ENCODE results near the gene KCNQ1. TPM values are rescaled to one million over a fixed set of nuclear protein-coding genes. Genes with fewer than 3 reads are reported as not detected.

Gene KCNQ1
- total and polyA plus RNA-seq, 9 of the 15 experiments (the other 6 are each of a cell fraction or from before 2014, with no cell fraction given) = 0.44 TPM; not detected in 8

DNA sequence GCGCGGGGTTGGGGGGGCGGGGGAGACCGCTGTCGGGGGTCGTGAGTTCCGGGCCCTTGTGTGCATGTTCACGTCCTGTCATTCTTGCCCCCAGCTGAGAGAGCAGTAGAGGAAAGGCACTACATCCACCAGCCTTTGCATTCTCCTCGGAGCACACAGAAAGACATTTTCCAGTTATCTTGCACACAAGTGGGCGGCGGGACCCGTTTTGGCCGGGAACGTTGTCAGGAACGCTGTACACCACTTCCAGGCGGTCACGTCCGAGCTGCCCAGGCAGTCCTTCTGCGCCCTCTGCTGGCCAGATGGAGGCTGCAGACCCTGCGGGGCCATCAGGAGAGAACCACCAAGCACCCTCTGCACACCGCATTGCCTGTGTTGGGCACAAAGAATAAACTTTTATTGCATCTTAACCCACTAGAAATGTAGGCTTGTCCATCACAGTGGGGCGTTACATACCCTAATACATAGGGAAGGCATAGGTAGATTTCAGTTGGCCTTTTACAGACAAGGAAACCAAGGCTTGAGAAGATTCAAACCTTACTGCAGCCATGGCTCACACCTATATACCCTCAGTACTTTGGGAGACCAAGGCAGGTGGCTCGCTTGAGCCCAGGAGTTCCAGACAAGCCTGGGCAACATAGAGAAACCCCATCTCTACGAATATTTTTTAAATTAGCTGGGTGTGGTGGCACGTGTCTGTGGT is 443.6 kb downstream of the KCNQ1 start (continued):
- no peak for TF ChIP-seq GTF2A2 (tag; IDR thresholded peaks at IDR 0.05)
- TF ChIP-seq RBM15 (IDR thresholded peaks at IDR 0.05; ENCODE audit: insufficient read depth, low read length) = no peak
- TF ChIP-seq, protein P1, sequence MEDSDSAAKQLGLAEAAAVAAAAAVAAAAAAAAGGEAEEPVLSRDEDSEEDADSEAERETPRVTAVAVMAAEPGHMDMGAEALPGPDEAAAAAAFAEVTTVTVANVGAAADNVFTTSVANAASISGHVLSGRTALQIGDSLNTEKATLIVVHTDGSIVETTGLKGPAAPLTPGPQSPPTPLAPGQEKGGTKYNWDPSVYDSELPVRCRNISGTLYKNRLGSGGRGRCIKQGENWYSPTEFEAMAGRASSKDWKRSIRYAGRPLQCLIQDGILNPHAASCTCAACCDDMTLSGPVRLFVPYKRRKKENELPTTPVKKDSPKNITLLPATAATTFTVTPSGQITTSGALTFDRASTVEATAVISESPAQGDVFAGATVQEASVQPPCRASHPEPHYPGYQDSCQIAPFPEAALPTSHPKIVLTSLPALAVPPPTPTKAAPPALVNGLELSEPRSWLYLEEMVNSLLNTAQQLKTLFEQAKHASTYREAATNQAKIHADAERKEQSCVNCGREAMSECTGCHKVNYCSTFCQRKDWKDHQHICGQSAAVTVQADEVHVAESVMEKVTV (CRISPR knock-in tag; IDR thresholded peaks at IDR 0.05) = peak; percentile 97
- TF ChIP-seq, protein P2, sequence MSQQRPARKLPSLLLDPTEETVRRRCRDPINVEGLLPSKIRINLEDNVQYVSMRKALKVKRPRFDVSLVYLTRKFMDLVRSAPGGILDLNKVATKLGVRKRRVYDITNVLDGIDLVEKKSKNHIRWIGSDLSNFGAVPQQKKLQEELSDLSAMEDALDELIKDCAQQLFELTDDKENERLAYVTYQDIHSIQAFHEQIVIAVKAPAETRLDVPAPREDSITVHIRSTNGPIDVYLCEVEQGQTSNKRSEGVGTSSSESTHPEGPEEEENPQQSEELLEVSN (IDR thresholded peaks at IDR 0.05; ENCODE audit: borderline replicate concordance in 1 of 2, extremely low read depth in 1 of 2, insufficient read depth in 1 of 2, insufficient read length in 1 of 2, low read depth in 1 of 2, low read length in 1 of 2, poor library complexity in 1 of 2, severe bottlenecking in 1 of 2) = no peak
- TF ChIP-seq ZFP36 (IDR thresholded peaks at IDR 0.05; ENCODE audit: low read depth, low read length, partially characterized antibody) = peak; percentile 25
- TF ChIP-seq ZNF586 (CRISPR knock-in tag; conservative IDR thresholded peaks at IDR 0.05) = no peak
- no peak for TF ChIP-seq DPF2 (IDR thresholded peaks at IDR 0.05)
- TF ChIP-seq ZNF764 (CRISPR knock-in tag; IDR thresholded peaks at IDR 0.05; ENCODE audit: low read depth) = no peak
- TF ChIP-seq, protein P3, sequence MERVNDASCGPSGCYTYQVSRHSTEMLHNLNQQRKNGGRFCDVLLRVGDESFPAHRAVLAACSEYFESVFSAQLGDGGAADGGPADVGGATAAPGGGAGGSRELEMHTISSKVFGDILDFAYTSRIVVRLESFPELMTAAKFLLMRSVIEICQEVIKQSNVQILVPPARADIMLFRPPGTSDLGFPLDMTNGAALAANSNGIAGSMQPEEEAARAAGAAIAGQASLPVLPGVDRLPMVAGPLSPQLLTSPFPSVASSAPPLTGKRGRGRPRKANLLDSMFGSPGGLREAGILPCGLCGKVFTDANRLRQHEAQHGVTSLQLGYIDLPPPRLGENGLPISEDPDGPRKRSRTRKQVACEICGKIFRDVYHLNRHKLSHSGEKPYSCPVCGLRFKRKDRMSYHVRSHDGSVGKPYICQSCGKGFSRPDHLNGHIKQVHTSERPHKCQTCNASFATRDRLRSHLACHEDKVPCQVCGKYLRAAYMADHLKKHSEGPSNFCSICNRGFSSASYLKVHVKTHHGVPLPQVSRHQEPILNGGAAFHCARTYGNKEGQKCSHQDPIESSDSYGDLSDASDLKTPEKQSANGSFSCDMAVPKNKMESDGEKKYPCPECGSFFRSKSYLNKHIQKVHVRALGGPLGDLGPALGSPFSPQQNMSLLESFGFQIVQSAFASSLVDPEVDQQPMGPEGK (CRISPR knock-in tag; IDR thresholded peaks at IDR 0.05; ENCODE audit: borderline replicate concordance) = no peak
- TF ChIP-seq SMARCB1 (IDR thresholded peaks at IDR 0.05; ENCODE audit: insufficient read length, low read depth) = no peak
- TF ChIP-seq KAT8 (IDR thresholded peaks at IDR 0.05; ENCODE audit: low read depth) = no peak
- no peak for TF ChIP-seq U2AF1 (optimal IDR thresholded peaks at IDR 0.05; ENCODE audit: low read depth, low read length)
- TF ChIP-seq ZNF354B (CRISPR knock-in tag; IDR thresholded peaks at IDR 0.05) = no peak
- TF ChIP-seq, protein P4, sequence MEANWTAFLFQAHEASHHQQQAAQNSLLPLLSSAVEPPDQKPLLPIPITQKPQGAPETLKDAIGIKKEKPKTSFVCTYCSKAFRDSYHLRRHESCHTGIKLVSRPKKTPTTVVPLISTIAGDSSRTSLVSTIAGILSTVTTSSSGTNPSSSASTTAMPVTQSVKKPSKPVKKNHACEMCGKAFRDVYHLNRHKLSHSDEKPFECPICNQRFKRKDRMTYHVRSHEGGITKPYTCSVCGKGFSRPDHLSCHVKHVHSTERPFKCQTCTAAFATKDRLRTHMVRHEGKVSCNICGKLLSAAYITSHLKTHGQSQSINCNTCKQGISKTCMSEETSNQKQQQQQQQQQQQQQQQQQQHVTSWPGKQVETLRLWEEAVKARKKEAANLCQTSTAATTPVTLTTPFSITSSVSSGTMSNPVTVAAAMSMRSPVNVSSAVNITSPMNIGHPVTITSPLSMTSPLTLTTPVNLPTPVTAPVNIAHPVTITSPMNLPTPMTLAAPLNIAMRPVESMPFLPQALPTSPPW (CRISPR knock-in tag; IDR thresholded peaks at IDR 0.05) = peak; percentile 51; the same call in 1 of the 2 replicates
- TF ChIP-seq NFE2 (IDR thresholded peaks at IDR 0.05; ENCODE audit: low read depth) = no peak
- TF ChIP-seq ZNF217 (CRISPR knock-in tag; IDR thresholded peaks at IDR 0.05) = no peak
- no peak for TF ChIP-seq HNRNPL (IDR thresholded peaks at IDR 0.05; ENCODE audit: low read depth, low read length)
